Measurements from ENCODE around the gene WT1. TPM values are rescaled to one million over a fixed set of nuclear protein-coding genes. Genes with fewer than 3 reads are reported as not detected.

The WT1 gene
- total and polyA plus RNA-seq, 2 donors (not counting 3 experiments of a cell fraction or from before 2014, with no cell fraction given) = not detected

DNA sequence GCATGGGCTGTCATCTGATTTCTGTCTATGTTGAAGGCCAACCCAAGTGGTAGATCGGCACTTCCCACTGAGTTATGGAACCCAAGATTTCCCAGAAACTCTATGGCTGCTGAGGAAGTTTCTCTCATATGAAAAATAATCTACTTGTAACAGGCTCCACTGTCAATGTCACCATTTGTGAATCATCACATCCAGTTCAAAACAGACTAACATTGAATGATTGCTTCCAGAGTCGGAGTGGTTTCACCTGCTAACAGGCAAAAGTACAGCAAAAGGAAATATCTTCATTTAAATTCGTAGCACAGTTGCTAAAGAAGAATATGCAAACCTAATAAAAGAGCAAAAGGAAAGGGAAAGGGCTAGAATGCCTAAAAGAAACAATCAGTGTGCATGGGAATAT is 12.8 kb downstream of the WT1 start:
- TF ChIP-seq, protein P1, sequence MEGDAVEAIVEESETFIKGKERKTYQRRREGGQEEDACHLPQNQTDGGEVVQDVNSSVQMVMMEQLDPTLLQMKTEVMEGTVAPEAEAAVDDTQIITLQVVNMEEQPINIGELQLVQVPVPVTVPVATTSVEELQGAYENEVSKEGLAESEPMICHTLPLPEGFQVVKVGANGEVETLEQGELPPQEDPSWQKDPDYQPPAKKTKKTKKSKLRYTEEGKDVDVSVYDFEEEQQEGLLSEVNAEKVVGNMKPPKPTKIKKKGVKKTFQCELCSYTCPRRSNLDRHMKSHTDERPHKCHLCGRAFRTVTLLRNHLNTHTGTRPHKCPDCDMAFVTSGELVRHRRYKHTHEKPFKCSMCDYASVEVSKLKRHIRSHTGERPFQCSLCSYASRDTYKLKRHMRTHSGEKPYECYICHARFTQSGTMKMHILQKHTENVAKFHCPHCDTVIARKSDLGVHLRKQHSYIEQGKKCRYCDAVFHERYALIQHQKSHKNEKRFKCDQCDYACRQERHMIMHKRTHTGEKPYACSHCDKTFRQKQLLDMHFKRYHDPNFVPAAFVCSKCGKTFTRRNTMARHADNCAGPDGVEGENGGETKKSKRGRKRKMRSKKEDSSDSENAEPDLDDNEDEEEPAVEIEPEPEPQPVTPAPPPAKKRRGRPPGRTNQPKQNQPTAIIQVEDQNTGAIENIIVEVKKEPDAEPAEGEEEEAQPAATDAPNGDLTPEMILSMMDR (IDR thresholded peaks at IDR 0.05; ENCODE audit: extremely low read depth in 1 of 2, insufficient read depth in 1 of 2, low read depth in 1 of 2, low read length in 2 of 2) = no peak
- TF ChIP-seq POLR2AphosphoS5 (IDR thresholded peaks at IDR 0.05; ENCODE audit: insufficient read depth, low read depth, low read length) (no peak), EZH2 (IDR thresholded peaks at IDR 0.05; ENCODE audit: borderline replicate concordance, low read depth, low read length, severe bottlenecking) (no peak), JUN (IDR thresholded peaks at IDR 0.05; ENCODE audit: borderline replicate concordance, insufficient read depth, insufficient read length, low read depth) (no peak), FOS (IDR thresholded peaks at IDR 0.05; ENCODE audit: borderline replicate concordance, insufficient read depth, low read length) (no peak), MYC (IDR thresholded peaks at IDR 0.05; ENCODE audit: low read depth, low read length) (no peak), POLR2A (IDR thresholded peaks at IDR 0.05; ENCODE audit: low read depth, low read length) (no peak), GATA2 (IDR thresholded peaks at IDR 0.05; ENCODE audit: insufficient read depth, insufficient read length, low read depth, low read length) (no peak)
- TF ChIP-seq, protein P2, sequence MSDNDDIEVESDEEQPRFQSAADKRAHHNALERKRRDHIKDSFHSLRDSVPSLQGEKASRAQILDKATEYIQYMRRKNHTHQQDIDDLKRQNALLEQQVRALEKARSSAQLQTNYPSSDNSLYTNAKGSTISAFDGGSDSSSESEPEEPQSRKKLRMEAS (IDR thresholded peaks at IDR 0.05; ENCODE audit: insufficient read depth, insufficient read length) = no peak
- dilution Hi-C loops (cut with MboI; ENCODE audit: extremely low pct_ligation_motif_present, low sequenced_read_pairs) (no loop called here), intact Hi-C loops (cut with micrococcal nuclease) (no loop called here)
- Histone ChIP-seq H3K9ac (replicated peaks; ENCODE audit: extremely low read depth, insufficient read depth, low read length) (no peak overlapping the region), H3K4me1 (ENCODE audit: control insufficient read depth, extremely low read depth, insufficient read depth, low read length) (no peaks in the 10 kb centered on the region), H3K27ac (ENCODE audit: insufficient read depth, low read depth, low read length) (no peak overlapping the region), H4K20me1 (replicated peaks; ENCODE audit: control insufficient read depth, extremely low read depth, insufficient read depth, low read length) (no peaks in the 10 kb centered on the region), H3K4me3 (replicated peaks in 1 of 3; ENCODE audit: insufficient read depth in 1 of 3, low read depth in 1 of 3, low read length in 3 of 3) (no peak overlapping the region), H3K27me3 (ENCODE audit: control insufficient read depth in 2 of 2, insufficient read depth in 2 of 2, low read length in 2 of 2) (peaks cover 22 to 41% of the 10 kb centered on the region in 2 experiments), H3K36me3 (ENCODE audit: control insufficient read depth in 2 of 2, extremely low read depth in 1 of 2, insufficient read depth in 2 of 2, low read length in 2 of 2) (no peaks in the 10 kb centered on the region), H2AFZ (ENCODE audit: low read depth, low read length) (no peak overlapping the region), H3K9me1 (replicated peaks; ENCODE audit: control insufficient read depth, extremely low read depth, insufficient read depth, low read length) (no peaks in the 10 kb centered on the region), H3K4me2 (ENCODE audit: insufficient read depth, low read length) (no peak overlapping the region), H3K9me3 (replicated peaks; ENCODE audit: control insufficient read depth, insufficient read depth, low read length) (no peaks in the 10 kb centered on the region), H3K79me2 (ENCODE audit: control insufficient read depth, insufficient read depth, low read length) (no peaks in the 10 kb centered on the region)
- BruUV-seq (replicated peaks) = no TSS peak
- FAIRE-seq (no peak), DNase-seq (ENCODE audit: low read depth, low spot score) (no peak)
- ChIA-PET CTCF (no interaction called here), POLR2A (no interaction called here)

All from endothelial cell of umbilical vein (primary cell).